ENCODE results near the gene EPHA3. TPM values are rescaled to one million over a fixed set of nuclear protein-coding genes. Genes with fewer than 3 reads are reported as not detected.

The EPHA3 gene
- total and polyA plus RNA-seq, 2 of the 4 experiments (the other 2 are of a cell fraction) = 0.10 to 0.18 TPM

DNA sequence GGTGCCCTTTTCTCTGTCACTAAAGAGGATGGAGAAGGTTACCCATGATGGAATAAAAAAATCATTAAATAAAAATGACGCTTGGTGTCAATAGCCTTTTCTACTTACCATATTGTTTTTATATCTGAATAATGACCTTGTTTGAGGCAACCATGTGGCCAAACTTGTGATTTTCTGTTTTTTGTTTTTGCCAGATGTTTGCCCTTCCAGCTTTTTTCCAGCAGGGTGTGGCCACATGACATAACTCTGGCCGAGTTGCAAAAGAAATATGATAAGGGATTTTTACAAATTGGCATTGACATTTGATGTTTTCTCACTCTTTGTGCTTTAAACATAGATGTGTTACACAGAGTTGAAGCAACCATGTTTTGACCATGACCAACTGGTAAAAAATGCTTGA lies 39.7 kb upstream of the EPHA3 start:
- Histone ChIP-seq H2BK15ac (ENCODE audit: low read depth, low read length) (no peak overlapping the region), H3K4ac (ENCODE audit: low read depth, low read length) (no peak overlapping the region), H3K27me3 (ENCODE audit: control insufficient read depth, insufficient read depth, low read length) (no peaks in the 10 kb centered on the region), H3K36me3 (ENCODE audit: control insufficient read depth, insufficient read depth, low read length) (no peaks in the 10 kb centered on the region), H2BK20ac (ENCODE audit: low read depth, low read length) (no peak overlapping the region), H3K4me1 (ENCODE audit: control insufficient read depth, insufficient read depth, low read length) (no peaks in the 10 kb centered on the region), H4K91ac (ENCODE audit: insufficient read depth, low read depth, low read length) (no peak overlapping the region), H3K14ac (replicated peaks; ENCODE audit: low read depth, low read length) (no peak overlapping the region), H3K9ac (ENCODE audit: low read depth, low read length) (no peak overlapping the region), H3K4me2 (ENCODE audit: low read depth, low read length) (no peak overlapping the region), H4K20me1 (ENCODE audit: insufficient read depth, low read length) (no peaks in the 10 kb centered on the region), H4K5ac (ENCODE audit: low read depth, low read length) (no peak overlapping the region), H3K4me3 (ENCODE audit: insufficient read depth, low read depth, low read length) (no peak overlapping the region), H2BK120ac (ENCODE audit: low read depth, low read length) (no peak overlapping the region), H2AK9ac (replicated peaks; ENCODE audit: low read depth, low read length, poor library complexity) (no peak overlapping the region), H4K8ac (ENCODE audit: low read depth in 2 of 2, low read length in 2 of 2) (no peak overlapping the region), H2BK5ac (ENCODE audit: low read depth, low read length, poor library complexity, severe bottlenecking) (no peak overlapping the region), H3K23ac (ENCODE audit: low read depth, low read length) (no peak overlapping the region), H3K9me1 (ENCODE audit: insufficient read depth, low read length) (no peaks in the 10 kb centered on the region), H3K56ac (ENCODE audit: extremely low read depth, insufficient read depth, low read length) (no peak overlapping the region), H2AFZ (replicated peaks; ENCODE audit: low read length, poor library complexity) (no peak overlapping the region), H3K79me1 (ENCODE audit: low read depth in 1 of 2, low read length in 2 of 2) (no peaks in the 10 kb centered on the region), H3K18ac (ENCODE audit: low read depth, low read length) (no peak overlapping the region), H2AK5ac (ENCODE audit: low read depth, low read length) (no peak overlapping the region), H3K9me3 (ENCODE audit: control insufficient read depth, insufficient read depth, low read length) (no peaks in the 10 kb centered on the region), H3K27ac (ENCODE audit: insufficient read depth, low read length) (no peak overlapping the region)
- WGBS, 2 experiments (ENCODE audit: extremely low coverage in 2 of 2, insufficient read length in 1 of 2) = no CpG with 5 or more reads among the region's 2 CpGs
- ChIA-PET CTCF (interaction anchor here (0.8 kb wide), 1 partner anchor 24 kb away, joined by 3 read pairs; no protein-coding TSS in a partner anchor), POLR2A (ENCODE audit: unreplicated experiment) (no interaction called here)
- in situ Hi-C loops (cut with MboI; ENCODE audit: low sequenced_read_pairs) = no loop called here
- dilution Hi-C loops (cut with HindIII; ENCODE audit: low sequenced_read_pairs, unreplicated experiment) = no loop called here
- DNase-seq (no peak), ATAC-seq (ENCODE audit: low read depth) (no peak)
- intact Hi-C loops (cut with micrococcal nuclease) = no loop called here
- TF ChIP-seq, protein P1, sequence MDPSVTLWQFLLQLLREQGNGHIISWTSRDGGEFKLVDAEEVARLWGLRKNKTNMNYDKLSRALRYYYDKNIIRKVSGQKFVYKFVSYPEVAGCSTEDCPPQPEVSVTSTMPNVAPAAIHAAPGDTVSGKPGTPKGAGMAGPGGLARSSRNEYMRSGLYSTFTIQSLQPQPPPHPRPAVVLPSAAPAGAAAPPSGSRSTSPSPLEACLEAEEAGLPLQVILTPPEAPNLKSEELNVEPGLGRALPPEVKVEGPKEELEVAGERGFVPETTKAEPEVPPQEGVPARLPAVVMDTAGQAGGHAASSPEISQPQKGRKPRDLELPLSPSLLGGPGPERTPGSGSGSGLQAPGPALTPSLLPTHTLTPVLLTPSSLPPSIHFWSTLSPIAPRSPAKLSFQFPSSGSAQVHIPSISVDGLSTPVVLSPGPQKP (IDR thresholded peaks at IDR 0.05; ENCODE audit: borderline replicate concordance, low read depth, low read length) = no peak
- TF ChIP-seq RAD21 (IDR thresholded peaks at IDR 0.05; ENCODE audit: low read length) (no peak), FOS (IDR thresholded peaks at IDR 0.05; ENCODE audit: low read depth, low read length) (no peak), MXI1 (IDR thresholded peaks at IDR 0.05; ENCODE audit: borderline replicate concordance, low read depth, low read length) (no peak), SMC3 (IDR thresholded peaks at IDR 0.05; ENCODE audit: low read depth, low read length) (no peak)
- BruUV-seq (replicated peaks) = no TSS peak
